ENCODE results near the gene GRM5. TPM values are rescaled to one million over a fixed set of nuclear protein-coding genes. Genes with fewer than 3 reads are reported as not detected.

GRM5 gene
- total RNA-seq, 1 experiment from 2014 or later: not detected

Other genes with a start within 250 kb of the GRM5 start
- not detected in 2 replicates for gene TYR, start 111.9 kb upstream of the GRM5 start, total RNA-seq (2014; rRNA removed; shearing (Covaris generic))

Data from H4 (cell line).